Neural cell (in vitro differentiated cells): ENCODE results near the gene HSH2D. TPM values are rescaled to one million over a fixed set of nuclear protein-coding genes. Genes with fewer than 3 reads are reported as not detected.

Experiments
- H2AFZ ChIP-seq: fragments of 200-600, 300-800 bp; sonication (generic), shearing (Covaris generic); 2 replicates; pipeline ENCODE4 v1.6.0; 2014; ENCODE audit warnings: low read depth, mild to moderate bottlenecking, antibody characterized with exemption, low read length, moderate library complexity
- H3F3A ChIP-seq: fragments of 200-600 bp; shearing (Covaris generic); 2 replicates; pipeline ENCODE4 v1.6.1; 2016; ENCODE audit warnings: mild to moderate bottlenecking, moderate library complexity, mixed read lengths, antibody characterized with exemption, low read length; ENCODE audit not compliant: insufficient read depth, poor library complexity, severe bottlenecking
- H3K27ac ChIP-seq: fragments of 200-600, 300-800 bp; sonication (generic), shearing (Covaris generic); 2 replicates; pipeline ENCODE4 v1.5.1; 2014; ENCODE audit warnings: mild to moderate bottlenecking, low read length, moderate library complexity
- H3K27me3 ChIP-seq: fragments of 300-800, 200-600 bp; sonication (generic), shearing (Covaris generic); 2 replicates; pipeline ENCODE4 v1.6.0; 2014; ENCODE audit warnings: mild to moderate bottlenecking, low read depth, low read length, moderate library complexity; ENCODE audit not compliant: insufficient read depth
- H3K36me3 ChIP-seq: fragments of 300-800, 200-600 bp; sonication (generic), shearing (Covaris generic); 2 replicates; pipeline ENCODE4 v1.5.1; 2014; ENCODE audit warnings: mild to moderate bottlenecking, antibody characterized with exemption, low read length, moderate library complexity; ENCODE audit not compliant: insufficient read depth
- H3K4me2 ChIP-seq: fragments of 300-800, 200-600 bp; sonication (generic), shearing (Covaris generic); 2 replicates; pipeline ENCODE4 v1.6.0; 2014; ENCODE audit warnings: mild to moderate bottlenecking, low read length
- H3K4me3 ChIP-seq: fragments of 300-800, 200-600 bp; sonication (generic), shearing (Covaris generic); 2 replicates; pipeline ENCODE4 v1.5.1; 2014; ENCODE audit warnings: mild to moderate bottlenecking, low read length, moderate library complexity
- H3K79me2 ChIP-seq: fragments of 200-600 bp; shearing (Covaris generic); replicated peaks from 2 replicates; pipeline ENCODE4 v1.6.0; 2014; ENCODE audit warnings: mild to moderate bottlenecking, low read length, moderate library complexity; ENCODE audit not compliant: insufficient read depth
- H3K9ac ChIP-seq: fragments of 300-800, 200-600 bp; sonication (generic), shearing (Covaris generic); 2 replicates; pipeline ENCODE4 v1.6.1; 2016; ENCODE audit warnings: mild to moderate bottlenecking, low read length, mixed read lengths
- H3K9me2 ChIP-seq: fragments of 200-600 bp; shearing (Covaris generic); 2 replicates; pipeline ENCODE4 v1.6.1; 2016; ENCODE audit warnings: mild to moderate bottlenecking, low read length, mixed read lengths; ENCODE audit not compliant: insufficient read depth
- H3K9me3 ChIP-seq: fragments of 200-600, 300-800 bp; sonication (generic), shearing (Covaris generic); 2 replicates; pipeline ENCODE4 v1.6.1; 2016; ENCODE audit warnings: mild to moderate bottlenecking, mixed run types, low read length, moderate library complexity, mixed read lengths
- H4K20me1 ChIP-seq: fragments of 200-600 bp; shearing (Covaris generic); 2 replicates; pipeline ENCODE4 v1.6.1; 2016; ENCODE audit warnings: mild to moderate bottlenecking, mixed run types; ENCODE audit not compliant: insufficient read depth
- EP300 ChIP-seq: fragments of 450-650 bp; conservative IDR thresholded peaks from 2 replicates; pipeline ENCODE4 v1.6.1; 2014; ENCODE audit warnings: antibody characterized with exemption, mild to moderate bottlenecking, moderate library complexity; ENCODE audit not compliant: poor library complexity, severe bottlenecking
- EZH2 ChIP-seq: fragments of 200-600, 300-800 bp; shearing (Covaris generic), sonication (generic); IDR thresholded peaks from 2 replicates; pipeline ENCODE4 v1.6.1; 2014; ENCODE audit warnings: antibody characterized with exemption, low read length, borderline replicate concordance, mild to moderate bottlenecking; ENCODE audit not compliant: insufficient read depth, poor library complexity, severe bottlenecking
- MXI1 ChIP-seq: fragments of 450-650 bp; conservative IDR thresholded peaks from 2 replicates; pipeline ENCODE4 v1.6.1; 2014; ENCODE audit warnings: antibody characterized with exemption, mild to moderate bottlenecking; ENCODE audit not compliant: poor library complexity, severe bottlenecking
- POLR2AphosphoS5 ChIP-seq: IDR thresholded peaks from 2 replicates; pipeline ENCODE4 v1.6.1; 2012
- RAD21 ChIP-seq: fragments of 450-650 bp; conservative IDR thresholded peaks from 2 replicates; pipeline ENCODE4 v1.6.1; 2014; ENCODE audit warnings: antibody characterized with exemption, mild to moderate bottlenecking, moderate library complexity
- SMC3 ChIP-seq: fragments of 450-650 bp; conservative IDR thresholded peaks from 2 replicates; pipeline ENCODE4 v1.6.1; 2014; ENCODE audit warnings: antibody characterized with exemption, mild to moderate bottlenecking, moderate library complexity; ENCODE audit not compliant: poor library complexity
- TAF1 ChIP-seq: IDR thresholded peaks from 2 replicates; pipeline ENCODE4 v1.6.1; 2012; ENCODE audit warnings: low read depth
- polyA plus RNA-seq: library from polyadenylated mRNA; depleted of rRNA; stranded (reverse); fragments of >200 nt; gene quantifications from 2 replicates; pipeline ENCODE4 v1.2.3, GENCODE V29; 2014
- TF ChIP-seq, protein P1 (sequence below): fragments of 450-650 bp; IDR thresholded peaks from 2 replicates; pipeline ENCODE4 v1.5.1; 2014; ENCODE audit warnings: antibody characterized with exemption, mild to moderate bottlenecking, moderate library complexity; ENCODE audit not compliant: poor library complexity, severe bottlenecking
- TF ChIP-seq, protein P2 (sequence below): IDR thresholded peaks from 2 replicates; pipeline ENCODE4 v1.6.1; 2012; ENCODE audit warnings: borderline replicate concordance

Gene HSH2D
- polyA plus RNA-seq, 1 donor from 2014 or later: not detected

DNA sequence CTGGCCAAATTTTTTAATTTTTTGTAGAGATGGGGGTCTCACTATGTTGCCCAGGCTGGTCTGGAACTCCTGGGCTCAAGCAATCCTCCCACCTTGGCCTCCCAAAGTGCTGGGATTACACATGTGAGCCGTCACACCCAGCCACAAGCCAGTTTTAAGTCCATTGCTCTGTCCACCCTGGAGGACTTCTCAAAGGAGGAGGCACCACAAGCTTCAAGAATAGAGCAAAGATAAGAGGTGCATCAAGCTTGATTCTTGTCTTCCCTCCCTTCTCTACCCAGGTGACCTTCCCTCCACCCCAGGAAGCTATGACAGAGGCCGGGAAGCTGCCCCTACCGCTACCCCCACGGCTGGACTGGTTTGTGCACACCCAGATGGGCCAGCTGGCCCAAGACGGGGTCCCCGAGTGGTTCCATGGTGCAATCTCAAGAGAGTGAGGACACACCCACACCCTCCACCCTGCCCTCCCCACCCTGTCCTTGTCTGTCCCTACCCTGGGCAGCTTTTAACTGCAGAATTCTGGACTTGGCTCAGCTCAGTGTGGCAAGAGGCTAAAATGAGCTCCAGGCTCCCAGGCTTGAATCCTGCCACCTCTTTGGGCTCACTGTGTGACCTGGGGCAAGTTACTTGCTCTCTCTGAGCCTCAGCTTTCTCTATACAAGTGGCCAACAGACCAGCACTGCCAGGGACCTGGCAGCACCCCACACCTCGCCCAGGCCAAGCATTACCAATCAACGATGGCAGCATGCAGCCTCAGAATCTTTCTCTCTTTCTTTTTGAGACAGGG is 5.2 kb downstream of the HSH2D start:
- no peaks in the 10 kb centered on the region for H3K79me2 ChIP-seq
- H3K9ac ChIP-seq: no peak overlapping the region
- H3K4me2 ChIP-seq: no peak overlapping the region
- no peak overlapping the region for H2AFZ ChIP-seq
- H3K27me3 ChIP-seq: no peaks in the 10 kb centered on the region
- H3K36me3 ChIP-seq: no peaks in the 10 kb centered on the region
- no peaks in the 10 kb centered on the region for H3K9me3 ChIP-seq
- H3K4me3 ChIP-seq: no peak overlapping the region
- no peaks in the 10 kb centered on the region for H3K9me2 ChIP-seq
- H3K27ac ChIP-seq: no peak overlapping the region
- TF ChIP-seq, protein P1, sequence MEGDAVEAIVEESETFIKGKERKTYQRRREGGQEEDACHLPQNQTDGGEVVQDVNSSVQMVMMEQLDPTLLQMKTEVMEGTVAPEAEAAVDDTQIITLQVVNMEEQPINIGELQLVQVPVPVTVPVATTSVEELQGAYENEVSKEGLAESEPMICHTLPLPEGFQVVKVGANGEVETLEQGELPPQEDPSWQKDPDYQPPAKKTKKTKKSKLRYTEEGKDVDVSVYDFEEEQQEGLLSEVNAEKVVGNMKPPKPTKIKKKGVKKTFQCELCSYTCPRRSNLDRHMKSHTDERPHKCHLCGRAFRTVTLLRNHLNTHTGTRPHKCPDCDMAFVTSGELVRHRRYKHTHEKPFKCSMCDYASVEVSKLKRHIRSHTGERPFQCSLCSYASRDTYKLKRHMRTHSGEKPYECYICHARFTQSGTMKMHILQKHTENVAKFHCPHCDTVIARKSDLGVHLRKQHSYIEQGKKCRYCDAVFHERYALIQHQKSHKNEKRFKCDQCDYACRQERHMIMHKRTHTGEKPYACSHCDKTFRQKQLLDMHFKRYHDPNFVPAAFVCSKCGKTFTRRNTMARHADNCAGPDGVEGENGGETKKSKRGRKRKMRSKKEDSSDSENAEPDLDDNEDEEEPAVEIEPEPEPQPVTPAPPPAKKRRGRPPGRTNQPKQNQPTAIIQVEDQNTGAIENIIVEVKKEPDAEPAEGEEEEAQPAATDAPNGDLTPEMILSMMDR: no peak
- TF ChIP-seq TAF1 (no peak), EP300 (no peak), EZH2 (no peak), MXI1 (no peak), SMC3 (no peak)
- TF ChIP-seq, protein P2, sequence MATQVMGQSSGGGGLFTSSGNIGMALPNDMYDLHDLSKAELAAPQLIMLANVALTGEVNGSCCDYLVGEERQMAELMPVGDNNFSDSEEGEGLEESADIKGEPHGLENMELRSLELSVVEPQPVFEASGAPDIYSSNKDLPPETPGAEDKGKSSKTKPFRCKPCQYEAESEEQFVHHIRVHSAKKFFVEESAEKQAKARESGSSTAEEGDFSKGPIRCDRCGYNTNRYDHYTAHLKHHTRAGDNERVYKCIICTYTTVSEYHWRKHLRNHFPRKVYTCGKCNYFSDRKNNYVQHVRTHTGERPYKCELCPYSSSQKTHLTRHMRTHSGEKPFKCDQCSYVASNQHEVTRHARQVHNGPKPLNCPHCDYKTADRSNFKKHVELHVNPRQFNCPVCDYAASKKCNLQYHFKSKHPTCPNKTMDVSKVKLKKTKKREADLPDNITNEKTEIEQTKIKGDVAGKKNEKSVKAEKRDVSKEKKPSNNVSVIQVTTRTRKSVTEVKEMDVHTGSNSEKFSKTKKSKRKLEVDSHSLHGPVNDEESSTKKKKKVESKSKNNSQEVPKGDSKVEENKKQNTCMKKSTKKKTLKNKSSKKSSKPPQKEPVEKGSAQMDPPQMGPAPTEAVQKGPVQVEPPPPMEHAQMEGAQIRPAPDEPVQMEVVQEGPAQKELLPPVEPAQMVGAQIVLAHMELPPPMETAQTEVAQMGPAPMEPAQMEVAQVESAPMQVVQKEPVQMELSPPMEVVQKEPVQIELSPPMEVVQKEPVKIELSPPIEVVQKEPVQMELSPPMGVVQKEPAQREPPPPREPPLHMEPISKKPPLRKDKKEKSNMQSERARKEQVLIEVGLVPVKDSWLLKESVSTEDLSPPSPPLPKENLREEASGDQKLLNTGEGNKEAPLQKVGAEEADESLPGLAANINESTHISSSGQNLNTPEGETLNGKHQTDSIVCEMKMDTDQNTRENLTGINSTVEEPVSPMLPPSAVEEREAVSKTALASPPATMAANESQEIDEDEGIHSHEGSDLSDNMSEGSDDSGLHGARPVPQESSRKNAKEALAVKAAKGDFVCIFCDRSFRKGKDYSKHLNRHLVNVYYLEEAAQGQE: no peak
- no peaks in the 10 kb centered on the region for H3F3A ChIP-seq
- no peaks in the 10 kb centered on the region for H4K20me1 ChIP-seq

DNA sequence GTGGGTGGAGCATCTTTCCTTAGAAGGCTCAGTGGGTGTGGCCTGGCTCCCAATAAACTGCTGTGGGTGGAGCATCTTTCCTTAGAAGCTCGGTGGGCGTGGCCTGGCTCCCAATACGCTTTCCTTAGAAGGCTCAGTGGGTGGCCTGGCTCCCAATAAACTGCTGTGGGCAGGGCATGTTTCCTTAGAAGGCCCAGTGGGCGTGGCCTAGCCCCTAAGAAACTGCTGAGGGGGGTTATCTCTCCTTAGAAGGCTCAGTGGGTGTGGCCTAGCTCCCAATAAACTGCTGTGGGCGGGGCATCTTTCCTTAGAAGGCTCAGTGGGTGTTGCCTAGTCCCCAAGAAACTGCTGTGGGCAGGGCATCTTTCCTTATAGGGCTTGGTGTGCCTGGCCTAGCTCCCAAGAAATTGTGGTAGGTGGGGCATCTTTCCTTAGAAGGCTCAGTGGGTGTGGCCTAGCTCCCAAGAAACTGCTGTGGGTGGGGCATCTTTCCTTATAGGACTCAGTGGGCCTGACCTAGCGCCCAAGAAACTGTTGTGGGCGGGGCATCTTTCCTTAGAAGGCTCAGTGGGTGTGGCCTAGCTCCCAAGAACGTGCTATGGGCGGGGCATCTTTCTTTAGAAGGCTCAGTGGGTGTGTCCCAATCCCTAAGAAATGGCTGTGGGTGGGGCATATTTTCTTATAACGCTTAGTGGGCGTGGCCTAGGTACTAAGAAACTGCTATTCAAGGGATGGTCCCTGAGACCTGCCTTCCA is 10.3 kb downstream of the HSH2D start:
- Histone ChIP-seq H3K79me2 (no peaks in the 10 kb centered on the region), H3K9ac (no peak overlapping the region), H3K27me3 (no peaks in the 10 kb centered on the region), H3K4me3 (no peak overlapping the region), H3F3A (no peaks in the 10 kb centered on the region), H3K9me2 (no peaks in the 10 kb centered on the region), H3K36me3 (no peaks in the 10 kb centered on the region), H3K9me3 (no peaks in the 10 kb centered on the region), H3K27ac (no peak overlapping the region), H2AFZ (no peak overlapping the region), H4K20me1 (no peaks in the 10 kb centered on the region), H3K4me2 (no peak overlapping the region)
- TF ChIP-seq EP300 (no peak), EZH2 (no peak), POLR2AphosphoS5 (no peak), TAF1 (no peak), RAD21 (no peak), SMC3 (no peak)
- TF ChIP-seq, protein P1: no peak
